Endothelial cell of umbilical vein (primary cell): Measurements from ENCODE around the gene ZNF462.

Experiments used
- EZH2 ChIP-seq: IDR thresholded peaks from 2 replicates; pipeline ENCODE4 v1.6.1; 2012; ENCODE audit warnings: borderline replicate concordance, low read depth, mild to moderate bottlenecking, moderate library complexity, low read length, inconsistent platforms; ENCODE audit not compliant: severe bottlenecking
- FOS ChIP-seq: IDR thresholded peaks from 2 replicates; pipeline ENCODE4 v1.6.1; 2011; ENCODE audit warnings: mild to moderate bottlenecking, low read length, moderate library complexity, borderline replicate concordance; ENCODE audit not compliant: insufficient read depth
- JUN ChIP-seq: IDR thresholded peaks from 2 replicates; pipeline ENCODE4 v1.6.1; 2011; ENCODE audit warnings: borderline replicate concordance, low read depth; ENCODE audit not compliant: insufficient read length, insufficient read depth
- POLR2A ChIP-seq: IDR thresholded peaks from 2 replicates; pipeline ENCODE4 v1.6.1; 2012; ENCODE audit warnings: low read depth, mild to moderate bottlenecking, control low read depth, low read length
- POLR2AphosphoS5 ChIP-seq: IDR thresholded peaks from 2 replicates; pipeline ENCODE4 v1.6.1; 2012; ENCODE audit warnings: low read depth, mild to moderate bottlenecking, control low read depth, low read length, moderate library complexity; ENCODE audit not compliant: insufficient read depth
- TF ChIP-seq, protein P1 (sequence below), 2 donors: IDR thresholded peaks; 1 replicate in 1 of 2; 2 replicates in 1 of 2; pipeline ENCODE4 v1.5.1; 2011; ENCODE audit warnings: low read length in 2 of 2, mild to moderate bottlenecking in 2 of 2, moderate library complexity in 2 of 2, control low read depth in 1 of 2, inconsistent platforms in 1 of 2, low read depth in 1 of 2; ENCODE audit not compliant: insufficient read depth in 1 of 2; ENCODE audit errors: extremely low read depth in 1 of 2
- TF ChIP-seq, protein P2 (sequence below): IDR thresholded peaks from 2 replicates; pipeline ENCODE4 v1.6.1; 2011; ENCODE audit not compliant: insufficient read depth, insufficient read length

DNA sequence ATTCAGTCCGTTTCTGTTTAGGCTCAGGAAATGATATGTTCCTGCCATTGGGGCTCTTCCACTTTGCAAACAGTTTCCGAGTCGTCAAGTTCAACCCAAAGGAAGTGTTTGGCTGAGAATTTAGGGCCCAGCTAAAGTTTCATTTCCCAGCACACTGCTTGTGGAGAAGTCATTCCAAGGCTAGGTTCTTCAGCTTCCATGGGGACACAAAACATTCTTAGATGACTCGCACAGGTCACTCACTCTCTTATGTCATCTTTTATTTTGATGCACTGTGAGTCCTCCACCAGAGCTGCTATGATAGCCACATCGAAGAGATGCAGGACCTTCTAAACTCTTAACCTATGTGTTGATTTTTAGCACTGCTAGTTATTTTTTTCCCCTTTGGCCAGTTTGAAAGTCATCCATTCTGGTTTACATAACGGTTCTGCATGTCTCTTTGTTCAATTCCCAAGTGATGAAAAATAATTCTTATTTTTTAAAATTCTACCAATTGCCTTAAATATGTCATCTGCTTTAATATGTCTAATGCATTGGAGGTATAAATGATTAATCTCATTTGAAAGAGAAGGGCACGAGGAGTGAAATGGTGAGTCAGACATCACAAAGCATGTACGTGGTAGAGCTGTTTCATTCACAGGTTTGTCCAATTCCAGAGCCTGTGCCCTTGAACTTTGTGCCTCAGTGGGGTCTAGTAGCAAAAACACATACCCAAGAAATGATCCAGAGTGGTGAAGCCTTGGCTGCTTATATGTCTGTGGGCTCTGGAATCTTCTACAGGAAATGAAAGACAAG lies 84.3 kb downstream of the ZNF462 start:
- TF ChIP-seq POLR2AphosphoS5, result no peak
- TF ChIP-seq, protein P1, sequence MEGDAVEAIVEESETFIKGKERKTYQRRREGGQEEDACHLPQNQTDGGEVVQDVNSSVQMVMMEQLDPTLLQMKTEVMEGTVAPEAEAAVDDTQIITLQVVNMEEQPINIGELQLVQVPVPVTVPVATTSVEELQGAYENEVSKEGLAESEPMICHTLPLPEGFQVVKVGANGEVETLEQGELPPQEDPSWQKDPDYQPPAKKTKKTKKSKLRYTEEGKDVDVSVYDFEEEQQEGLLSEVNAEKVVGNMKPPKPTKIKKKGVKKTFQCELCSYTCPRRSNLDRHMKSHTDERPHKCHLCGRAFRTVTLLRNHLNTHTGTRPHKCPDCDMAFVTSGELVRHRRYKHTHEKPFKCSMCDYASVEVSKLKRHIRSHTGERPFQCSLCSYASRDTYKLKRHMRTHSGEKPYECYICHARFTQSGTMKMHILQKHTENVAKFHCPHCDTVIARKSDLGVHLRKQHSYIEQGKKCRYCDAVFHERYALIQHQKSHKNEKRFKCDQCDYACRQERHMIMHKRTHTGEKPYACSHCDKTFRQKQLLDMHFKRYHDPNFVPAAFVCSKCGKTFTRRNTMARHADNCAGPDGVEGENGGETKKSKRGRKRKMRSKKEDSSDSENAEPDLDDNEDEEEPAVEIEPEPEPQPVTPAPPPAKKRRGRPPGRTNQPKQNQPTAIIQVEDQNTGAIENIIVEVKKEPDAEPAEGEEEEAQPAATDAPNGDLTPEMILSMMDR (IDR thresholded peaks at IDR 0.05; ENCODE audit: extremely low read depth in 1 of 2, insufficient read depth in 1 of 2, low read depth in 1 of 2, low read length in 2 of 2), result no peak
- peak; percentile 23 for TF ChIP-seq JUN
- TF ChIP-seq POLR2A, result no peak
- peak; percentile 11 for TF ChIP-seq FOS
- TF ChIP-seq, protein P2, sequence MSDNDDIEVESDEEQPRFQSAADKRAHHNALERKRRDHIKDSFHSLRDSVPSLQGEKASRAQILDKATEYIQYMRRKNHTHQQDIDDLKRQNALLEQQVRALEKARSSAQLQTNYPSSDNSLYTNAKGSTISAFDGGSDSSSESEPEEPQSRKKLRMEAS, result no peak
- no peak for TF ChIP-seq EZH2
